ENCODE measurements around the gene IRAK1. TPM values are rescaled to one million over a fixed set of nuclear protein-coding genes. Genes with fewer than 3 reads are reported as not detected.

IRAK1 gene
- total and polyA plus RNA-seq, 5 donors from 2014 or later, result 23.7 to 64.7 (median 28.2) TPM

GRCh38 chrX:154046940-154047610 is 27.4 kb upstream of the IRAK1 start:
- H3K27me3 Mint-ChIP-seq, result no peaks in the 10 kb centered on the region
- Histone ChIP-seq H3K27ac (ENCODE audit: insufficient read depth, low read length, poor library complexity, severe bottlenecking) (no peak overlapping the region), H3K4me3 (ENCODE audit: low read depth, low read length) (no peak overlapping the region), H3K36me3 (ENCODE audit: control insufficient read depth, insufficient read depth, low read length) (peaks cover 37% of the 10 kb centered on the region), H3K4me1 (ENCODE audit: control insufficient read depth, insufficient read depth, low read length, poor library complexity, severe bottlenecking) (peaks cover 6% of the 10 kb centered on the region), H3K9me3 (ENCODE audit: control insufficient read depth in 2 of 2, low read length in 2 of 2) (no peaks in the 10 kb centered on the region), H3K27me3 (ENCODE audit: control insufficient read depth, insufficient read depth, low read length) (no peaks in the 10 kb centered on the region)
- H3K36me3 Mint-ChIP-seq, result peaks cover 18% of the 10 kb centered on the region
- peaks cover 14 to 59% (median 28%) of the 10 kb centered on the region in 4 donors for H3K4me1 Mint-ChIP-seq
- peak overlapping the region in 1 of 4 donors; percentile 1 for H3K4me3 Mint-ChIP-seq
- ATAC-seq (ENCODE audit: low read depth in 2 of 2) (no peak), DNase-seq (no peak)
- peak overlapping the region in 1 of 3 donors; percentile 79 for H3K27ac Mint-ChIP-seq
- peaks cover 0 to 1% (median 0%) of the 10 kb centered on the region in 7 donors for H3K9me3 Mint-ChIP-seq

- H3K36me3 Mint-ChIP-seq, result peaks cover 18% of the 10 kb centered on the region
- no peak for ATAC-seq (ENCODE audit: low read depth in 2 of 2)
- peaks cover 7 to 60% (median 24%) of the 10 kb centered on the region in 4 donors for H3K4me1 Mint-ChIP-seq
Observed at GRCh38 chrX:154046031-154046781, 26.5 kb upstream of the IRAK1 start.

DNA sequence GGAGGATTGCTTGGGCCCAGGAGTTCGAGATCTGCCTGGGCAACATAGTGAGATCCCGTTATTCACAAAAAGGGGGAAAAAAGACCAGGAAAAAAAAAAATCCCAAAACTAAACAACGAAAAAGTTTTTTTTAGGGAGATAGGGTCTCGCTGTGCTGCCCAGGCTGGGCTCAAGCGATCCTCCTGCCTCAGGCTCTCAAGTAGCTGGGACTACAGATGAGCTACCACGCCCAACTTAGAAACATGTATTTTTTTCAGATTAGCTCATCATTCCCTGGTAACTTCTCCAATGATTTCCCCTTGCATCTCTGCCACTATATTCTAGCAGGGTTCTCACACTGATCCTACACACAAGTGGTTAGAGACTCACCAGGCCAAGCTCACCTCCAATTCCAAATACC is 24.4 kb upstream of the IRAK1 start:
- Histone ChIP-seq H3K4me3 (ENCODE audit: low read depth, low read length) (no peak overlapping the region), H3K4me1 (ENCODE audit: control insufficient read depth, insufficient read depth, low read length, poor library complexity, severe bottlenecking) (no peaks in the 10 kb centered on the region), H3K27me3 (ENCODE audit: control insufficient read depth, insufficient read depth, low read length) (no peaks in the 10 kb centered on the region), H3K27ac (ENCODE audit: insufficient read depth, low read length, poor library complexity, severe bottlenecking) (no peak overlapping the region), H3K36me3 (ENCODE audit: control insufficient read depth, insufficient read depth, low read length) (peaks cover 34% of the 10 kb centered on the region), H3K9me3 (ENCODE audit: control insufficient read depth in 2 of 2, low read length in 2 of 2) (no peaks in the 10 kb centered on the region)
- Mint-ChIP-seq H3K4me3 (no peak overlapping the region), H3K27me3 (no peaks in the 10 kb centered on the region), H3K9me3 (peaks cover 0 to 1% (median 0%) of the 10 kb centered on the region in 7 donors), H3K27ac (peak overlapping the region in 1 of 3 donors; percentile 21), H3K4me1 (peaks cover 4 to 60% (median 20%) of the 10 kb centered on the region in 4 donors), H3K36me3 (peaks cover 22% of the 10 kb centered on the region)
- no peak for ATAC-seq (ENCODE audit: low read depth in 2 of 2)
- no peak for DNase-seq

More at GRCh38 chrX:154046031-154046781, 26.5 kb upstream of the IRAK1 start:
- Mint-ChIP-seq H3K27ac (peak overlapping the region in 1 of 3 donors; percentile 77), H3K9me3 (peaks cover 0 to 1% (median 0%) of the 10 kb centered on the region in 7 donors), H3K27me3 (no peaks in the 10 kb centered on the region), H3K4me3 (peak overlapping the region in 1 of 4 donors; percentile 47)
- H3K4me3 ChIP-seq (ENCODE audit: low read depth, low read length), result no peak overlapping the region
- H3K27me3 ChIP-seq (ENCODE audit: control insufficient read depth, insufficient read depth, low read length), result no peaks in the 10 kb centered on the region
- H3K9me3 ChIP-seq (ENCODE audit: control insufficient read depth in 2 of 2, low read length in 2 of 2), result no peaks in the 10 kb centered on the region
- peaks cover 37% of the 10 kb centered on the region for H3K36me3 ChIP-seq (ENCODE audit: control insufficient read depth, insufficient read depth, low read length)
- peaks cover 6% of the 10 kb centered on the region for H3K4me1 ChIP-seq (ENCODE audit: control insufficient read depth, insufficient read depth, low read length, poor library complexity, severe bottlenecking)
- no peak for DNase-seq
- H3K27ac ChIP-seq (ENCODE audit: insufficient read depth, low read length, poor library complexity, severe bottlenecking), result no peak overlapping the region

- ATAC-seq (ENCODE audit: low read depth in 2 of 2) (no peak), DNase-seq (no peak)
- no peaks in the 10 kb centered on the region for H3K27me3 Mint-ChIP-seq
- no peak overlapping the region for H3K4me3 Mint-ChIP-seq
- H3K4me3 ChIP-seq (ENCODE audit: low read depth, low read length), result no peak overlapping the region
- H3K36me3 ChIP-seq (ENCODE audit: control insufficient read depth, insufficient read depth, low read length), result peaks cover 32% of the 10 kb centered on the region
- H3K27ac Mint-ChIP-seq, result peak overlapping the region in 1 of 3 donors; percentile 21
- H3K36me3 Mint-ChIP-seq, result peaks cover 15% of the 10 kb centered on the region
- peaks cover 0 to 1% (median 0%) of the 10 kb centered on the region in 7 donors for H3K9me3 Mint-ChIP-seq
- no peaks in the 10 kb centered on the region for H3K9me3 ChIP-seq (ENCODE audit: control insufficient read depth in 2 of 2, low read length in 2 of 2)
- H3K27ac ChIP-seq (ENCODE audit: insufficient read depth, low read length, poor library complexity, severe bottlenecking), result no peak overlapping the region
- peaks cover 4 to 51% (median 21%) of the 10 kb centered on the region in 4 donors for H3K4me1 Mint-ChIP-seq
- no peaks in the 10 kb centered on the region for H3K27me3 ChIP-seq (ENCODE audit: control insufficient read depth, insufficient read depth, low read length)
- H3K4me1 ChIP-seq (ENCODE audit: control insufficient read depth, insufficient read depth, low read length, poor library complexity, severe bottlenecking), result no peaks in the 10 kb centered on the region
Observed at GRCh38 chrX:154043003-154043763, 23.5 kb upstream of the IRAK1 start.

- Mint-ChIP-seq H3K9me3 (peaks cover 0 to 1% (median 0%) of the 10 kb centered on the region in 7 donors), H3K27ac (peak overlapping the region in 2 of 3 donors; percentile 33 to 52), H3K4me1 (peaks cover 4 to 57% (median 18%) of the 10 kb centered on the region in 4 donors), H3K4me3 (no peak overlapping the region), H3K27me3 (no peaks in the 10 kb centered on the region), H3K36me3 (peaks cover 8% of the 10 kb centered on the region)
- no peak for DNase-seq
- Histone ChIP-seq H3K27ac (ENCODE audit: insufficient read depth, low read length, poor library complexity, severe bottlenecking) (no peak overlapping the region), H3K27me3 (ENCODE audit: control insufficient read depth, insufficient read depth, low read length) (no peaks in the 10 kb centered on the region), H3K4me1 (ENCODE audit: control insufficient read depth, insufficient read depth, low read length, poor library complexity, severe bottlenecking) (peaks cover 4% of the 10 kb centered on the region), H3K4me3 (ENCODE audit: low read depth, low read length) (no peak overlapping the region), H3K36me3 (ENCODE audit: control insufficient read depth, insufficient read depth, low read length) (peaks cover 22% of the 10 kb centered on the region), H3K9me3 (ENCODE audit: control insufficient read depth in 2 of 2, low read length in 2 of 2) (no peaks in the 10 kb centered on the region)
- no peak for ATAC-seq (ENCODE audit: low read depth in 2 of 2)
Observed at GRCh38 chrX:154040863-154041262, 21.2 kb upstream of the IRAK1 start.

GRCh38 chrX:154040307-154040756 is 20.6 kb upstream of the IRAK1 start:
- Mint-ChIP-seq H3K27ac (peak overlapping the region; percentile 23 to 59 (median 33)), H3K27me3 (no peaks in the 10 kb centered on the region), H3K36me3 (peaks cover 8% of the 10 kb centered on the region), H3K9me3 (peaks cover 0 to 1% (median 0%) of the 10 kb centered on the region in 7 donors), H3K4me1 (peaks cover 4 to 57% (median 18%) of the 10 kb centered on the region in 4 donors), H3K4me3 (no peak overlapping the region)
- ATAC-seq (ENCODE audit: low read depth in 2 of 2) (peak in 1 of 2 donors; percentile 34), DNase-seq (no peak)
- Histone ChIP-seq H3K36me3 (ENCODE audit: control insufficient read depth, insufficient read depth, low read length) (peaks cover 22% of the 10 kb centered on the region), H3K4me1 (ENCODE audit: control insufficient read depth, insufficient read depth, low read length, poor library complexity, severe bottlenecking) (peaks cover 4% of the 10 kb centered on the region), H3K27me3 (ENCODE audit: control insufficient read depth, insufficient read depth, low read length) (no peaks in the 10 kb centered on the region), H3K9me3 (ENCODE audit: control insufficient read depth in 2 of 2, low read length in 2 of 2) (no peaks in the 10 kb centered on the region), H3K27ac (ENCODE audit: insufficient read depth, low read length, poor library complexity, severe bottlenecking) (no peak overlapping the region), H3K4me3 (ENCODE audit: low read depth, low read length) (no peak overlapping the region)

DNA sequence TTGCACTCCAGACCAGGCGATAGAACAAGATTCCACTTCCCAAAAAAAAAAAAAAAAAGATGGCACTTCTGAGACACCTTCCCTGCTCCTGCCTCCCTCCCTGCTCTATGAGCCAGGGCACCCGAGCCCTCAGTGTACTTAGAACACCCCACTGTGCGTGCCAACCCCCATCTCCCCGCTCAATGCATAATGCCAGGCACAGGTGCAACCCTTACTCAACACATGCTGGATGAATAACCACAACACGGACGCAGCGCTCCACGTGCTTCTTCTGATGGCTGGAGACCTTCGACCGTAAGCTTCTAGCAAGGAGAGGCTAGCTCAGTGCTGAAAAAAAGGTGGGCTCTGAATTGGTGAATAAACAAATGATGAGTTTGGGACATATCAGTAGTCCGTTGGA is 19.9 kb upstream of the IRAK1 start:
- DNase-seq, result no peak
- Histone ChIP-seq H3K9me3 (ENCODE audit: control insufficient read depth in 2 of 2, low read length in 2 of 2) (no peaks in the 10 kb centered on the region), H3K27ac (ENCODE audit: insufficient read depth, low read length, poor library complexity, severe bottlenecking) (no peak overlapping the region), H3K36me3 (ENCODE audit: control insufficient read depth, insufficient read depth, low read length) (peaks cover 15% of the 10 kb centered on the region), H3K4me3 (ENCODE audit: low read depth, low read length) (no peak overlapping the region), H3K27me3 (ENCODE audit: control insufficient read depth, insufficient read depth, low read length) (no peaks in the 10 kb centered on the region), H3K4me1 (ENCODE audit: control insufficient read depth, insufficient read depth, low read length, poor library complexity, severe bottlenecking) (peaks cover 4% of the 10 kb centered on the region)
- peaks cover 0 to 1% (median 0%) of the 10 kb centered on the region in 7 donors for H3K9me3 Mint-ChIP-seq
- no peak overlapping the region for H3K4me3 Mint-ChIP-seq
- ATAC-seq (ENCODE audit: low read depth in 2 of 2), result no peak
- H3K27ac Mint-ChIP-seq, result peak overlapping the region in 1 of 3 donors; percentile 59
- no peaks in the 10 kb centered on the region for H3K27me3 Mint-ChIP-seq
- H3K36me3 Mint-ChIP-seq, result peaks cover 8% of the 10 kb centered on the region
- peaks cover 4 to 55% (median 23%) of the 10 kb centered on the region in 4 donors for H3K4me1 Mint-ChIP-seq
